ENCODE measurements around the gene PROM1.

- TF ChIP-seq POLR2A (IDR thresholded peaks at IDR 0.05; ENCODE audit: low read length) (no peak), GATA1 (IDR thresholded peaks at IDR 0.05; ENCODE audit: low read depth, low read length) (no peak)
Measured at GRCh38 chr4:16110661-16111290, 27.0 kb upstream of the PROM1 start.
